ENCODE measurements around the gene FAIM.

DNA sequence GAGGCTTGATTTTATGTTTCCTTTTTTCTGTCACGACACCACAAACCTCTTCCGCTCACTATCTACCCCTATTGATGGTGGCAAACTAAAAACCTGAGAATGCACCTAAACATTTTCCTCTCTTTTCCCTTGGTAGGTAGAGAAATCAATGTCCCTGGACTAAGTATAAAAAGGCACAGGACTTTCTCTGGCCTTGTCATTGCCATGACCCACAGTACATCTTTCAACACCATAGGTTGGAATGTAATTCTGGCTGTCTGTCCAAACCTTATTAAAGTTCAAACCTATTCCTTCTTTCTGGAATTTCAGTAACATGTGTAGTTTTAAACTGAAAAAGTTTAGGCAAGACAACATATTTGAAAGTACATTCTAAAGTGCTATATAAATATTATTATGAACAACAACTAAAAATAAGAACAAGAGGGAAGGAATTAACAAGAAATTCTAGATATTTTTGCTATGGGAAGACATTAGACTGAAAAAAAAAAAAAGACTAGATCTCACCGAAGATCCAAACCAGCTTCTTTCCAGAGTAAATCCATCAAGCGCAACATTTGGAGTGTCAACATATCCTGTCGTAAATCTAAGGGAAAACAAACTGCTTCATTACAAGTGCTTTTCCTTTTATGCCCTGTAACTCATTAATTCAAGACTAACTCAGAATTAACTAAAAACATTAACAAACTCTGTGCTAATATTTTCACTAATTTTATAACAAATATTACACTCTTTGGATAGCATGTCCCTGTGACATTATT is 73.1 kb downstream of the FAIM start:
- TF ChIP-seq POLR2AphosphoS5 (IDR thresholded peaks at IDR 0.05): no peak
- TF ChIP-seq, protein P1, sequence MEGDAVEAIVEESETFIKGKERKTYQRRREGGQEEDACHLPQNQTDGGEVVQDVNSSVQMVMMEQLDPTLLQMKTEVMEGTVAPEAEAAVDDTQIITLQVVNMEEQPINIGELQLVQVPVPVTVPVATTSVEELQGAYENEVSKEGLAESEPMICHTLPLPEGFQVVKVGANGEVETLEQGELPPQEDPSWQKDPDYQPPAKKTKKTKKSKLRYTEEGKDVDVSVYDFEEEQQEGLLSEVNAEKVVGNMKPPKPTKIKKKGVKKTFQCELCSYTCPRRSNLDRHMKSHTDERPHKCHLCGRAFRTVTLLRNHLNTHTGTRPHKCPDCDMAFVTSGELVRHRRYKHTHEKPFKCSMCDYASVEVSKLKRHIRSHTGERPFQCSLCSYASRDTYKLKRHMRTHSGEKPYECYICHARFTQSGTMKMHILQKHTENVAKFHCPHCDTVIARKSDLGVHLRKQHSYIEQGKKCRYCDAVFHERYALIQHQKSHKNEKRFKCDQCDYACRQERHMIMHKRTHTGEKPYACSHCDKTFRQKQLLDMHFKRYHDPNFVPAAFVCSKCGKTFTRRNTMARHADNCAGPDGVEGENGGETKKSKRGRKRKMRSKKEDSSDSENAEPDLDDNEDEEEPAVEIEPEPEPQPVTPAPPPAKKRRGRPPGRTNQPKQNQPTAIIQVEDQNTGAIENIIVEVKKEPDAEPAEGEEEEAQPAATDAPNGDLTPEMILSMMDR (IDR thresholded peaks at IDR 0.05): no peak
- TF ChIP-seq POLR2A (IDR thresholded peaks at IDR 0.05): no peak

Data from transverse colon (tissue), 4 donors.